GM21423 (cell line): ENCODE data around the gene HOMER3.
"Not testable (repeated sequence)": the region's sequence is repeated elsewhere in the genome, so short reads cannot be mapped to it uniquely, and the experiment has no call there.

Experiments
- ATAC-seq: cut with Tn5 transposase; IDR thresholded peaks from one replicate; pipeline ENCODE4 v1.9.1; 2021; ENCODE audit warnings: mild to moderate bottlenecking, moderate library complexity; ENCODE audit not compliant: unreplicated experiment

Gene HOMER3

GRCh38 chr19:18903156-18904037 lies 37.6 kb downstream of the HOMER3 start:
- ATAC-seq, result no peak

- not testable (repeated sequence) for ATAC-seq
Observed at GRCh38 chr19:18902519-18902918, 38.5 kb downstream of the HOMER3 start.

- ATAC-seq, result no peak
Observed at GRCh38 chr19:18901491-18901890, 39.5 kb downstream of the HOMER3 start.

- ATAC-seq, result no peak
Observed at GRCh38 chr19:18900700-18901481, 40.1 kb downstream of the HOMER3 start.

GRCh38 chr19:18899624-18900560 lies 41.1 kb downstream of the HOMER3 start:
- ATAC-seq, result no peak

GRCh38 chr19:18898607-18899408 lies 42.2 kb downstream of the HOMER3 start:
- no peak for ATAC-seq

- no peak for ATAC-seq
Observed at GRCh38 chr19:18898081-18898606, 42.9 kb downstream of the HOMER3 start.

GRCh38 chr19:18897094-18898029 lies 43.7 kb downstream of the HOMER3 start:
- ATAC-seq, result no peak

- no peak for ATAC-seq
Observed at GRCh38 chr19:18896421-18896841, 44.6 kb downstream of the HOMER3 start.

- ATAC-seq, result no peak
Observed at GRCh38 chr19:18895824-18896341, 45.1 kb downstream of the HOMER3 start, which contains the start of gene CERS1. Gene CERS1, minus strand, starts transcription at chr19:18896158. Its CDS starts 86 bp downstream, at chr19:18896072.

GRCh38 chr19:18895038-18895823 lies 45.8 kb downstream of the HOMER3 start:
- no peak for ATAC-seq

GRCh38 chr19:18894254-18895037 lies 46.6 kb downstream of the HOMER3 start:
- ATAC-seq, result no peak

- ATAC-seq, result no peak
Observed at GRCh38 chr19:18893587-18894253, 47.3 kb downstream of the HOMER3 start.

GRCh38 chr19:18889949-18890745 lies 50.9 kb downstream of the HOMER3 start:
- no peak for ATAC-seq

- no peak for ATAC-seq
Observed at GRCh38 chr19:18886972-18887371, 54.0 kb downstream of the HOMER3 start.
